HG02840 (cell line): ENCODE results near the gene PTPRC.

ENCODE experiments used
- ATAC-seq: cut with Tn5 transposase; IDR thresholded peaks from one replicate; pipeline ENCODE4 v1.9.1; 2021; ENCODE audit warnings: mild to moderate bottlenecking, moderate library complexity, moderate number of reproducible peaks; ENCODE audit not compliant: unreplicated experiment, low FRiP score

Gene PTPRC

DNA sequence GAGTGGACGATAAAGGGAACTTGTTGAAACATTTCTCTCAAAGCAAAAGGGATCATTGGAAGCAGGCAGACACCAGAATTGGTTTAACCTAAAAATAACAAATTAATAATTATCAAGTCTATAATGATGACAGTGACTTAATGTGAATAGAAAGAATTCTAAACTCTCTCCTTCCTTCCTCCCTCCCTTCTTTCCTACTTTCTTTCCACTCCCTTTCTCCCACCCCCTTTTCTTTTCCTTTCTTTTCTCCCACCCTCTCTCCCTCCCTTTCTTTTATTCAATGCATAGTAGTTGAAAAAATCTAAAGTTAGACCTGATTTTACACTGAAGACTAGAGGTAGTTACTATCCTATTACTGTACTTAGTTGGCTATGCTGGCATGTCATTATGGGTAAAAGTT lies 55.7 kb downstream of the PTPRC start:
- ATAC-seq: no peak

DNA sequence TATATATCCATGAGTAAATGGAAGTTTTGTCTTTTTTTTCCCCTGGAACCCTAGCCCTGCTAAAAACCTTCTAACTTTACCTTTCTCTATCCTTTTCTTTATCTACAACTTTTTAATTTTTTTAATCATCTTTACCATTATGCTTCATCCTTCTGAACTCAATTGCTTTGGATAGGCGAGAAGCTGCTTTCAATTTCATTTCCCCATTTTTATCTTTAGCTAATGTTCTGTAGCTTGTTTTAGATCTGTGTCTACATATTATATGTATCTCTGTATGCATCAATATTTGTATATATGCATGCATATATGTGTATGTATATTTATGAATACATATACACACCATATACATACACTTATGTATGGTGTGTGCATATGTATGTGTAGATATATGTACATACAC lies 57.4 kb downstream of the PTPRC start:
- ATAC-seq: no peak

DNA sequence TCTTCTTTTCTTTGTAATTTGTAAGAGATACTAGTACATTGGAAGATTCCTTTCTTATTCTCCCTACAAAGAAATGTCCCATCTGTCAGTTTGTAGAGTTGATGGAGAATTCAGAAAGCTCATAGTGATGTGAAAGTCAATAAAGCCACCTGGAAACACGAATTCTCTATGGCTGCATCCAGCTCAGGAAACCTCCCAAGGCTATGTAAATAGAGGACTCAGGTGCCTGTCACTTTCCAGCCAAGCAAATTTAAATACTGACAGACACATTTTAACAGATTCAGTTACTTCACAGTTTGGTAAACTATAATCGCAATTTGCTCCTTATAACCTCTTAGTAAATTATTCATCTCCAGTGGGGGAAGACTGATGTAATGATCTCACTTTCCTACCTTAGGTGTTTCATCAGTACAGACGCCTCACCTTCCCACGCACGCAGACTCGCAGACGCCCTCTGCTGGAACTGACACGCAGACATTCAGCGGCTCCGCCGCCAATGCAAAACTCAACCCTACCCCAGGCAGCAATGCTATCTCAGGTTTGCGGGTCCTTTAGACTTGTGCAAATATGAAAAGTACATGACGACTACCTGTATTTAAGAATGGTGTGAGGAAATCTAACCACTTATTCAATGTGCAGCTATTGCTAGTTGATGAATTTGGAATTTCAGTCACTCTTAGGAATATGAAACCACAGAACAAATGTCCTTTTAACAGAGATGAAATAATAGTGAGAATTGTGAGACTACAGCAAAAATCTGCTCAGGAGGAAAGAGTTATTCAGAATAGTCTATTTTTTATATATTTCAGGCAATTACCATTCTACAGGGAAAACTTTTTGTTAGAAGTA lies 60.6 kb downstream of the PTPRC start:
- no peak for ATAC-seq

DNA sequence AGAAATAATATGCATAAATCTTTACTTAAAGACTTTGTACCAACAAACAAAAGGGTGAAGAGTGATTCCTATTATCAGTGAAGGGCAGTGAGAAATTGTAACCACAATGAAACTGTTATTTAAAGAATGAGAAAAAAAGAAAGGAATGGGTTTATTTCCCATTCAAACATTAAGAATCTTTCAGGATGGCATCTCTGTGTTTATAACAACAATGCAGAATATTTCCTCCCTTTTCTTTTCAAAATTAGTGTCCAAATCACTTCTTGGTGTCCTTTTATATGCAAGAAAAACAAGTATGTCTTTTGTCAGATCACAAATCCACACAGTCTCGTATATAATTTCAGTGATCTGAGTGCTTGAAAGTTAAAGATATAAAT lies 61.2 kb downstream of the PTPRC start:
- no peak for ATAC-seq

DNA sequence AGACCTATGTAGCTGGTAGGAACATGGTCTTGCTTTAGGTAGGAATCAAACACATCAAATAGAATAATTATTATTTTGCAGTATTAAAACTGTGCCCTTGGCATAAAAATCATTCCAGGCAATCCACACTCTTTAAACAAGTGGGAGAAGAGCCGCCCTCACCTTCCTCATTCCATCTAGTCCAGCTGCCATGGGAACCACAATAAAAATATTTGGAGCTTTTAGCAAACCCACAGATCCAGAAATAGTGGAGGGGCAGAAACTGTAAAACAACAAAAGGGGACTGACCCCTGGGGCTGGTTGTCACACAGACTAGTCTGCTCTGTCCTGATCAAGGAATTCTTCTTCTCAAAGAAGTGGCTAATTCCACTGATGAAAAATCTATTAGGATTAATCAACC lies 61.6 kb downstream of the PTPRC start:
- ATAC-seq: no peak

DNA sequence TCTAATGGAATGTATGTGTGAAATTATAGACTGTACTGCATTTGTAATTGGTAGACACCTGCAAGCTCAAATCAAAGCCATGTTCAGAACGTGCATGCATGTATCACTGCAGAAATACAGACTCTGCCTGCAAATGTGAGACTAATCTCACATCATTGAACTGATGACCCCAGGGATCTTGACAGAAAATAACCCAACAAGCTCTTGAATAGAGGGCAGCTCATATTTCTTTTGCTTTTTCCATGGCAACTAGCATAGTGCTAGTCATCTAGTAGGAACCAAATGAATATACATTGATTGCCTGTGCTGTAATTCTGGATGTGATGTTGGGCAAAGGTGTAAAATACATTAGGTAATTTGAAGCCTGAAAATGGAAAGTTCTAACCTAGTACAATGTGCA lies 62.4 kb downstream of the PTPRC start:
- ATAC-seq: no peak

DNA sequence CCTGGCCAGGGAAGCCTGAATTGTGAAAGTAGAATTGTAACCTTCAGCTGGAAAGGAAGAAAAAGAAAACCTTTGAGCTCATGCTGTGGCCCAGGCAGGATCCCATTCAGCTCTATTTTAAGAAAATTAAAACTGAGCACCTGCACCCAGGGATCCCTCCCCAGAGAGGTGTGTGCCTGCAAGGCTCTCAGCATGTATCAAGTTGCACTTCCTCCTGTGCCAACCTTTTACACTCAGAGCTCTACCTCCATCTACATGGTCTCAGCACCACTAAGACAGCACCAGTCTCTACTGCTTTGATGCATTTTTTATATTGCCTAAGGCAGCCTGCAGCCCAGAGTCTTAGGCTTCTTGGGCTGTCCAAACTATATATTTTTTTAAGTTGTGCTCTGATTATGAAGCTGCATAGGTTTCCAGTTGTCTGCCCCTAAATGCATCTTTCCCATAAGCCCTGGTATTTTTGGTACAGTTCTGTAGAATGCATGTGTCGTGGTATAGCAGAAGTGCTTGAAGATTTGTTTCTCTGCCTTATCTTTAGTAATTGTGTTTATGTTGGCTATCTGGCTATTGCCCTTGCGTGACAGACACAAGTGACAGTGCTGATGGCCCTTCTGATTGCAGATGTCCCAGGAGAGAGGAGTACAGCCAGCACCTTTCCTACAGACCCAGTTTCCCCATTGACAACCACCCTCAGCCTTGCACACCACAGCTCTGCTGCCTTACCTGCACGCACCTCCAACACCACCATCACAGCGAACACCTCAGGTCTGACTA lies 63.1 kb downstream of the PTPRC start:
- ATAC-seq: no peak

DNA sequence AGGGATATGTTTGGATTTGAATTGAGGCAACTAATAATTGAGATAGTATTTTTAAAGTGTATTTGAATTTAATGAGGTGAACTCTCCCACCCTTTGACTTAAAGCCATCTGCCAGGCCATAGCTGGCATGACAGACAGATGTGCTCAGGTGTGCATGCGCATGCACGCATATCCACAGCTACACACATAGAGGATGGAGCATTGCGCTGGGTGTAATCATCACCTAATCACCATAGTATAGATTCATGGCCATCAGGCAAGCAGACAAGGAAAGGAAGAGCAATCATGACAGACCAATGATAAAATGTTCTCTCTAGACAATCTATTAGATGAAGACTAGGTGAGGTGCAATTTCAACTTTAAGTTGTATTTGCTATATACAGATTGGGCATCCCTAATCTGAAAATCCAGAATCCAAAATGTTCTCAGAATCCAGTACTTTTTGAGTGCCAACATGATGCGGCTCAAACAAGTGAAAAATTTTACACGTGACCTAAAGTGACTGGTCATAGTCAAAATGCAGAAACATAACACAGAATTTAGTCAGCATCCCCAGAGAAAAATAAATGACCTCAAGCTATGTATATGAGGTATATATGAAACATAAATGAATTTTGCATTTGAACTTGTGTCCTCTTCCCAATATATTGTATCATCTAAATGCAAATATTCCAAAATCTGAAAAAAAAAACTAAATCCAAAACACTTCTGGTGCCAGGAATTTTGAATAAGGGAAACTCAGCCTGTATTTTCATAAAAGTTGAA lies 70.1 kb downstream of the PTPRC start:
- no peak for ATAC-seq

DNA sequence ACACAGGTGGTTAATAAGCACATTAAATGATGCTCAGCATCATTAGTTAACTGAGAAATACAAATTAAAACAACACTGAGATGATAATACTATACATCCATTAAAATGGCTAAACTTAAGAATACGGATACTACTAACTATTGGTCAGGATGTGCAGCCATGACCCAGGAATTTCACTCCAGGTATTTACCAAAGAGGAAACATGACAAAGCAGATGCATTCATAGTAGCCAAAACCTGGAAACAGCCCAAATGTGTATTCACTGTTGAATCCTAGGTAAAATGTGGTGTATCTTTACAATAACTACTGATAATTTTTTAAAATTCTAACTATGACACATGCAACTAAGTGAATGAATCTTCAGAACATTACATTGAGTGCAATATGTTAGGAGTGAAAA lies 73.0 kb downstream of the PTPRC start:
- no peak for ATAC-seq

DNA sequence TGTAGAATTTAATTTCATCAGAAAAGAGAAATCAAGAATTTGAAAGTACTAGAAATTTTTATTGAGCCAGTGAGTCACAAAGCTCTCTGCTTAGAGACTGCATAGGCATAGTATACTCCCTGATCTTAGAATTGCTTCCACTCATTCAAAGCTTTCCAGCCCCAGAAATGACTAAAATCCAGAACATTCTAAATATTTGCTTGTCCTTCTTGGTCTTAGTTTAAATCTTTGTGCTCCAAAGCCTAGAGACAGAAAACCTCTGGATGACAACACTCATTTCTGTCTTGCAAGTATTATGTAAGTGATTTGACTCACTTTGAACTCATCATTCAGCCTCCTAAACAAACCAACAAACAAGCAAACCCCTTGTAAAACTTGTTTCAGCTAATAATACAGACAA lies 74.2 kb downstream of the PTPRC start:
- no peak for ATAC-seq

DNA sequence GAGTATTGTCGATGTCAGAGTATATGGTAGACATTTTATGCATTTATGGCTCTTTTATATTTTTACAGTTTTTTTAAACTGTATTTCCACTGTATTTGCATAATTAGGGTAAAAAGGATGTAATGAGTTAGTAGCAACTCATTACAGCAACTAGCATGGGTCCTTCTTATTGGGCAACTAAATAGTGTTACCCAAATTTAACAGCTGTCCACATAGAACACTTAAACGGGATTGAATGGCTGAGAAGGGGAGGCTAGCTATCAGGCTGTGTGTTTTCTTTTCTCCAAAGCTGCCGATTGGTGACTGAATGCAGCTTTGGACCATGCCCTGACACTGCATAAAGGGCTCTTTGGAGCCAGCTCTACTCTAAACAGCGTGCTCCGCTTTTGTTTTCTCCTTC lies 75.4 kb downstream of the PTPRC start:
- no peak for ATAC-seq

DNA sequence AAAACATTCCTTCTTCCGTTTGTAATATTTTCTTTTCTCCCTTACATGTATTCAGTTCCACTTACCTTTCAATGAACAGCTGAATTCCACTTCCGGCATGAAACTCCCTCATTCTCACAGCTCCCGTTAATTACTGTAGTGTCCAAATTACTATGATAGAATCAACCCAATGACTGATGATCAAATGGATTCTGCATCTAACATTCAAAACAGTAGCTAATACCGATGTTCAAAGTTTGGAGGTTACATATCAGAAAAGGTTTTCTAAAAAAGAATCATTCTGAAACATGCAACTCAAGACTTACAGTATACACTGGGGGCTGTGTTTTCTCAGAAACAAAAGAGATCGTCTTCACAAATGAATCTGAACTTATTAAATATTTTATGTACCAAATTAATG lies 77.2 kb downstream of the PTPRC start:
- ATAC-seq: no peak

DNA sequence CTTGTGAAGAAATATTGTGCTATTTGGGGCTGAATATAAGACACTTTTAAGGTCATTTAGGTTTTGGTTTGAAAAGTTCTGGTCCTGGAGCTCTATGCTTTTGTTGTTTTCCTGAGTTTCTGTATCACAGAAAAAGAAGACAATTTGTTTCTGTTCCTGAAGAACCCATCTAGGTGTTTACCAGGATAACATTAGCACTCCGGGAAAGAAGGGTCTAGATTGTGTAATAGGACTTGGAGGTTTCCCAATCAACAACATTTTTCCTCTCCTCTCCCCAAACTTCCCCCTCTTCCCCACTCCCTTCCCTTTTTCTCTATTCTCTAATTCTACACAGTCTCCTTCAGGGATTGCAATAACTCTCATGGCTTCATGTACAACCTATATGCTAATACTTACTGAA lies 78.7 kb downstream of the PTPRC start:
- no peak for ATAC-seq

DNA sequence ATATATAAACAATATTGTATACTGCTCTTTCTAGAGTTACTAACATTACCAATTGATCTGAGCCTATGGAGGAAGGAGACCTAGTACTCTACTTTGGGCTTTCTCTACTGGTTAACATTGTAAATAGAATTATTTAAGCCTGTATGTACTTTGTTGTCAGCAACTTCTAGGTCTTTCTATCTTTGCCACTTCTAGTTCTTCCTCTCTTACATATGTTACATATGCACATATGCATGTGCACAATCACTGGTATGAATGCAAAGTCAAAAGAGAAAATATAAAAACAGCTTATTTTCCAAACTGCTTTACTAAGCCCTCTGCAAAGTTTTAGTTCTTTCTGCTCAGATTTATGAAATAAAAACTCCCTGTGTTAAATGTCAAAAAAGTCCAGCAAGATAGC lies 84.3 kb downstream of the PTPRC start:
- ATAC-seq: no peak

DNA sequence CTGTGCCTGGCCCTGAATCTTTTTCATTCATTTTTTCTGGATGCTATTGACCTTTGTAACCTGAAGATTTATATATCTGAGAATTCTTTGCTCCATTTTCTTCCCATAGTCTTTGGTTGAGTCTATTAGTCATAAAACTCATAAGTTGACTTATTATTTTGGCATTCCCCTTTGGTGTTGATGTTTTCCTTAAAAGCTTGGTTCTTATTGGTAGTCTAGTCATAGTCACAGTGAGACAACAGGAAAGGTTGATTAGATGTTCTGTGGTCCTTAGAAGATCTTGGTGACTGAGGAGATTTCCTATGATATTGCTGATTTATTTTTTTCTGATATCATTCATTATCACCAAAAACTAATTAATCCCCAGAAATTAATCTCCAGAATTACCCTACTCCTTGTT lies 86.2 kb downstream of the PTPRC start:
- no peak for ATAC-seq

DNA sequence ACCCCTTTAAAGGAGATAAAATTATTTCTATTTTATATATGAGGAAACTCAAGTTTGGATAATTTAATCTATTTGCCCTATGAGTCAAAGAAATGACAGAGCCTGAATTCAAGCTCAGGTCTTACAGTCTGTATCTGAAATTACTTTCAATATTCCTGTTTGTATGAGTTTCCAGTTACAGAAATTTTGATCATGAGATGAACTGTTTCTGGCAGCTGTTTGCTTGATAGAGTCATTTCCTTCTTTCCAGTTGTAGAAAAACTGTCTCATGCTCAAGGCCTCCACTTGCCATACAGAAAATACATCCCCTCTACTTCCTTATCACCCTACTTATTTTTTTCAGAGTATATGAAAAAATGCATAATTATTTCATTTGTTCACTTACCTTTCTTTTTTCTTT lies 87.6 kb downstream of the PTPRC start:
- no peak for ATAC-seq

DNA sequence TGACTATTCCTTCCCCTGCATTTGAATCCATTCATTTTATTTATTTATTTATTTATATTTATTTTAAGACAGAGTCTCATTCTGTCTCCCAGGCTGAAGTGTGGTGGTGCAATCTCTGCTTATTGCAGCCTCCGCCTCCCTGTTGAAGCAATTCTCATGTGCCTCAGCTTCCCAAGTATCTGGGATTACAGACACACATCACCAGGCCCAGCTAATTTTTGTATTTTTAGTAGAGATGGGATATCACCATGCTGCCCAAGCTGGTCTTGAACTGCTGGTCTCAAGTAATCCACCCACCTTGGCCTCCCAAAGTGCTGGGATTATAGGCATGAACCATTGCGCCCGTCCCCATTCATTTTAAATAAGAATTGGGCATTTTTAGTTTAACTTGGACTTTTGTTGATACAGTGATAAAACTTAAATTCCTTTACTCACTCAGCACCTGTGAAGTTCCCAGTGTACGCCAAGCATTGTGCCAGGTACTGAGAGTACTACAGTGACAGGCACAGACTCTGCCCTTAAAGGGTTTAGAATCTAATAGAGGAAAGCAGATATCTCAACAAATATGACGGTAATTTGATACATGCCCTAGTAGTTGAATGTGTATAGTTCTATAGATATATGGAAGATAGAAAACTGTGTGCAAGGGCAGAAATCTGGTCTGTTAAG lies 90.5 kb downstream of the PTPRC start:
- no peak for ATAC-seq

DNA sequence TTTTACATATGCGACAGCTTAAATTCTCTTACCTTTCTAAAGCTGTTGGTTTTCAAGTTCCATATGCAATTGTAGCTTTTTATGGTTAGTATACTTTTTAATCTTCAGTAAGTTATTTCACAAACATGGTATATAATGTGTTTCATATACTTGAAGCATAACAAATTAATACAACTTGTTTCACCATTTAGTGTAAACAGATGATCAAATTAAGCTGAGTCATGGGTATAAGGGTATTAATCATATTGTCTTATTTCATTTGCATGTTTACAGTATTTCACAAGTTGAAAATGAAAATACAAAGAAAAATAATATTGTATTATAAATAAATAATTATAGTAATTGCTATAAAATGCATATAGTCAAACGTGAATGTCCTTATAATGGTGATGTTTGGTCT lies 92.1 kb downstream of the PTPRC start:
- ATAC-seq: no peak

DNA sequence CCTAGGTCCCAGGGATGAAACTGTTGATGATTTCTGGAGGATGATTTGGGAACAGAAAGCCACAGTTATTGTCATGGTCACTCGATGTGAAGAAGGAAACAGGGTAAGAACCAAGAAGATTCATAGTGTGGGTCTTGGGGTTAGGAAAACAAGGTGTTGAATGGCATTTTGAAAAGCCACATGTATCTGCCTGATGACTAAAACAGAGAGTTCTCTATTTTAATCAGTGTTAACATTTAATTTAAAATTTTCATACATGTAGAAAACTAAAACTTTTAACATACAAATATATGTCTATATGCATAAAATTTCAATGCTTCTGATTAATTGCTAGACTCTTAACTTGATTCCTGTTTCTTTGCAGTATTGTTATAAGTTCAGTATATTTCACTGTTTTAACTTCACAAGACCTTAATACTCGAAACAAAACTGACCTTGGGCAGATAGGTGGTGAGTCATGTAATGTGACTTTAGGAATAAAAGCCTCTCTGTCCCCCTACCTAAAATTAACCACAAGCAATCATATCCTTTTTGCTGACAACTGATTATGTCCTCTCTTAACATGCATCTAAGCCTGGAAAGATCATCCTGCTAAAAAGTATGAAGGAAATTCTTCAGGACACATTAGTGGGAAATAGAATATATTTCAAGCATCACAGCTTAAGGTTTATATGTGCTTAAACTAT lies 95.6 kb downstream of the PTPRC start:
- peak; percentile 85 for ATAC-seq

DNA sequence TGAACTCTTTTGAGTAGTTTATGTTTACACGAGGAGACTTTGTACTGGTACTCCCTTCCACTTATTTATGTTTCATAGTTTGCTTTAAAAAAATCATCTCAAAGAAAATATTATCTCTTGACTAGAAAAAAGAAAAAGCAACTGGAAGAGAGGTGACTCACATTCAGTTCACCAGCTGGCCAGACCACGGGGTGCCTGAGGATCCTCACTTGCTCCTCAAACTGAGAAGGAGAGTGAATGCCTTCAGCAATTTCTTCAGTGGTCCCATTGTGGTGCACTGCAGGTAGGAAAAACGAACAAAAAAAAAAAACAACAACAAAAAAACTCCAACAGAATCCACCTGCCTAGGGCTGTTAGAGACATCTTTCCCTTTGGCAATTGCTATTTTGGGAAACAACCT lies 102.9 kb downstream of the PTPRC start:
- no peak for ATAC-seq
